GM23338 (cell line): ENCODE results near the gene ETNPPL. TPM values are rescaled to one million over a fixed set of nuclear protein-coding genes. Genes with fewer than 3 reads are reported as not detected.

Experiments
- ATAC-seq: fragments of 200-7000 bp; cut with Tn5 transposase; 3 replicates; pipeline ENCODE4 v1.9.1; 2020
- DNase-seq: peaks from one replicate; pipeline ENCODE4 v3.0.0-alpha.2; 2015; ENCODE audit warnings: low spot score
- H2AFZ ChIP-seq: fragments of 200-600 bp; sonication (generic); 2 replicates; pipeline ENCODE4 v1.8.0; 2016; ENCODE audit warnings: antibody characterized with exemption, mild to moderate bottlenecking, moderate library complexity
- H3F3A ChIP-seq: fragments of 200-600 bp; sonication (generic); replicated peaks from 2 replicates; pipeline ENCODE4 v1.8.0; 2017; ENCODE audit warnings: antibody characterized with exemption, mixed run types, low read depth
- H3K27ac ChIP-seq: fragments of 200-600 bp; sonication (generic); 2 replicates; pipeline ENCODE4 v1.6.1; 2016; ENCODE audit warnings: low read depth
- H3K27me3 ChIP-seq: fragments of 200-600 bp; sonication (generic); 2 replicates; pipeline ENCODE4 v1.8.0; 2016; ENCODE audit warnings: mild to moderate bottlenecking, mixed run types, moderate library complexity; ENCODE audit not compliant: insufficient read depth
- H3K36me3 ChIP-seq: fragments of 200-600 bp; sonication (generic); 2 replicates; pipeline ENCODE4 v1.8.0; 2016; ENCODE audit warnings: mild to moderate bottlenecking; ENCODE audit not compliant: insufficient read depth
- H3K4me1 ChIP-seq: fragments of 200-600 bp; sonication (generic); 2 replicates; pipeline ENCODE4 v1.8.0; 2016; ENCODE audit warnings: mild to moderate bottlenecking, moderate library complexity; ENCODE audit not compliant: insufficient read depth
- H3K4me2 ChIP-seq: fragments of 200-600 bp; sonication (generic); 2 replicates; pipeline ENCODE4 v1.7.1; 2017; ENCODE audit warnings: mixed run types
- H3K4me3 ChIP-seq: fragments of 200-600 bp; sonication (generic); 2 replicates; pipeline ENCODE4 v1.6.1; 2016; ENCODE audit warnings: mixed run types
- H3K79me2 ChIP-seq: fragments of 200-600 bp; sonication (generic); replicated peaks from 2 replicates; pipeline ENCODE4 v1.8.0; 2017; ENCODE audit warnings: mild to moderate bottlenecking; ENCODE audit not compliant: insufficient read depth
- H3K9me2 ChIP-seq: fragments of 200-600 bp; sonication (generic); 2 replicates; pipeline ENCODE4 v1.8.0; 2017; ENCODE audit not compliant: insufficient read depth
- H4K20me1 ChIP-seq: fragments of 200-600 bp; sonication (generic); replicated peaks from 2 replicates; pipeline ENCODE4 v1.8.0; 2017; ENCODE audit warnings: mild to moderate bottlenecking; ENCODE audit not compliant: insufficient read depth
- H3K27ac Mint-ChIP-seq: 2 replicates; pipeline ENCODE4 v1.8.0; 2020; ENCODE audit warnings: inconsistent platforms, mild to moderate bottlenecking, moderate library complexity, mixed read lengths
- H3K27me3 Mint-ChIP-seq: 3 replicates; pipeline ENCODE4 v1.8.0; 2022; ENCODE audit warnings: low read depth, mild to moderate bottlenecking, moderate library complexity, mixed read lengths, inconsistent platforms; ENCODE audit not compliant: insufficient read depth, poor library complexity
- H3K36me3 Mint-ChIP-seq: 3 replicates; pipeline ENCODE4 v1.8.0; 2021; ENCODE audit warnings: low read depth, mild to moderate bottlenecking, inconsistent platforms, moderate library complexity, mixed read lengths
- H3K4me1 Mint-ChIP-seq: 3 replicates; pipeline ENCODE4 v1.8.0; 2020; ENCODE audit warnings: mild to moderate bottlenecking, inconsistent platforms, mixed read lengths
- H3K4me3 Mint-ChIP-seq: 3 replicates; pipeline ENCODE4 v1.8.0; 2021; ENCODE audit warnings: moderate library complexity, mild to moderate bottlenecking, inconsistent platforms, mixed read lengths
- H3K9me3 Mint-ChIP-seq: 3 replicates; pipeline ENCODE4 v1.8.0; 2020; ENCODE audit warnings: moderate library complexity, mild to moderate bottlenecking, inconsistent platforms, mixed read lengths
- EZH2 ChIP-seq: fragments of 200-600 bp; sonication (generic); IDR thresholded peaks from one replicate; pipeline ENCODE4 v1.8.0; 2017; ENCODE audit warnings: antibody characterized with exemption, mild to moderate bottlenecking, low read depth; ENCODE audit not compliant: unreplicated experiment
- EZH2phosphoT487 ChIP-seq: fragments of 200-600 bp; sonication (generic); IDR thresholded peaks from one replicate; pipeline ENCODE4 v1.8.1; 2018; ENCODE audit warnings: antibody characterized with exemption; ENCODE audit not compliant: unreplicated experiment
- REST ChIP-seq: IDR thresholded peaks from one replicate; pipeline ENCODE4 v1.6.1; 2018; ENCODE audit warnings: antibody characterized with exemption; ENCODE audit not compliant: unreplicated experiment
- ZNF114 ChIP-seq: fragments of 250-450 bp; sonication (Bioruptor Pico); IDR thresholded peaks from 2 replicates; pipeline ENCODE4 v1.5.0; 2020; ENCODE audit warnings: mild to moderate bottlenecking, moderate library complexity
- polyA plus RNA-seq: library from polyadenylated mRNA; unstranded; fragments of >200 nt; fragmentation: Nextera tagmentation; extraction: Ambion mirVana; gene quantifications from 2 replicates; pipeline ENCODE4 v1.2.1, GENCODE V29; 2016
- total RNA-seq: library from RNA; depleted of rRNA; stranded (reverse); fragments of >200 nt; shearing (Covaris generic); gene quantifications from 2 replicates; pipeline ENCODE4 v1.2.3, GENCODE V29; 2014
- TF ChIP-seq, protein P1 (sequence below): IDR thresholded peaks from 2 replicates; pipeline ENCODE4 v1.6.1; 2016; ENCODE audit warnings: antibody characterized with exemption

Gene ETNPPL
- total and polyA plus RNA-seq, 2 experiments from 2014 or later: 1.2 to 1.5 TPM

DNA sequence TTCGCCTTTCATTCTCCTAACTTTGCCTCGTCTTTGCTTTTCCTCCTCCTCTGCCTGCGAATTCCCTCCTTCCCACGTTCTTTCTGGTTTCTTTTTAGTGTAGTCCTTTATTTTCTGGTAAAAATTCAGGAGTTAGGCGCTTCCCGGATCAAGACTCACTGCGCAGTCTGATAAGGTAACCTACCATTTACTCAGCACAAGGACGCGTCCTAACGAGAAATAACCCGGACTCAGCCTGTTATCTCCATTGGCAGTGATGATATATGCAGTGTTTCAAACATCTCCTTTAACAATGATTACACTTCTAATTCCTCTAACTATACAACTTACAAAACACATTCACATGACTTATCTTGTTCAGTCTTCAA lies 357 bp upstream of the ETNPPL start:
- H3K4me2 ChIP-seq: peak overlapping the region; percentile 99
- no peak for DNase-seq
- H3K4me3 ChIP-seq: peak overlapping the region; percentile 91
- H3K4me1 ChIP-seq: peaks cover 12% of the 10 kb centered on the region
- no peak for TF ChIP-seq ZNF114 (CRISPR knock-in tag)
- Mint-ChIP-seq H3K4me3 (peak overlapping the region; percentile 78), H3K27ac (no peak overlapping the region), H3K9me3 (no peaks in the 10 kb centered on the region), H3K4me1 (peaks cover 11% of the 10 kb centered on the region), H3K36me3 (no peaks in the 10 kb centered on the region), H3K27me3 (peaks cover 19% of the 10 kb centered on the region)
- H3K79me2 ChIP-seq: no peaks in the 10 kb centered on the region
- H4K20me1 ChIP-seq: no peaks in the 10 kb centered on the region
- H3K9me2 ChIP-seq: no peaks in the 10 kb centered on the region
- peak overlapping the region; percentile 100 for H2AFZ ChIP-seq
- no peaks in the 10 kb centered on the region for H3K36me3 ChIP-seq
- peaks cover 32% of the 10 kb centered on the region for H3K27me3 ChIP-seq
- ATAC-seq: peak; percentile 14
- peaks cover 7% of the 10 kb centered on the region; the same call in 1 of the 2 replicates for H3F3A ChIP-seq
- no peak overlapping the region for H3K27ac ChIP-seq

- Histone ChIP-seq H2AFZ (no peak overlapping the region), H3K79me2 (no peaks in the 10 kb centered on the region), H3K4me3 (no peak overlapping the region), H3K4me1 (peaks cover 12% of the 10 kb centered on the region), H3K27me3 (peaks cover 23% of the 10 kb centered on the region), H3F3A (peaks cover 7% of the 10 kb centered on the region; the same call in 1 of the 2 replicates), H3K9me2 (no peaks in the 10 kb centered on the region), H4K20me1 (no peaks in the 10 kb centered on the region), H3K4me2 (no peak overlapping the region), H3K36me3 (no peaks in the 10 kb centered on the region), H3K27ac (no peak overlapping the region)
- no peak for ATAC-seq
- Mint-ChIP-seq H3K27ac (no peak overlapping the region), H3K9me3 (no peaks in the 10 kb centered on the region), H3K4me3 (no peak overlapping the region), H3K4me1 (peaks cover 10% of the 10 kb centered on the region), H3K36me3 (no peaks in the 10 kb centered on the region), H3K27me3 (peaks cover 20% of the 10 kb centered on the region)
- no peak for TF ChIP-seq EZH2
- TF ChIP-seq REST: no peak
- DNase-seq: no peak
Measured at GRCh38 chr4:108758498-108758897, 4.4 kb downstream of the ETNPPL start.

GRCh38 chr4:108754327-108754726 lies 8.5 kb downstream of the ETNPPL start:
- Histone ChIP-seq H3K9me2 (no peaks in the 10 kb centered on the region), H4K20me1 (no peaks in the 10 kb centered on the region), H3F3A (no peaks in the 10 kb centered on the region), H3K79me2 (no peaks in the 10 kb centered on the region), H3K4me2 (no peak overlapping the region), H3K4me3 (no peak overlapping the region), H3K4me1 (no peaks in the 10 kb centered on the region), H2AFZ (no peak overlapping the region), H3K36me3 (no peaks in the 10 kb centered on the region), H3K27me3 (no peaks in the 10 kb centered on the region), H3K27ac (no peak overlapping the region)
- no peak for ATAC-seq
- Mint-ChIP-seq H3K4me1 (no peaks in the 10 kb centered on the region), H3K27me3 (peaks cover 4% of the 10 kb centered on the region), H3K9me3 (no peaks in the 10 kb centered on the region), H3K36me3 (no peaks in the 10 kb centered on the region), H3K4me3 (no peak overlapping the region), H3K27ac (no peak overlapping the region)
- no peak for DNase-seq
- TF ChIP-seq, protein P1, sequence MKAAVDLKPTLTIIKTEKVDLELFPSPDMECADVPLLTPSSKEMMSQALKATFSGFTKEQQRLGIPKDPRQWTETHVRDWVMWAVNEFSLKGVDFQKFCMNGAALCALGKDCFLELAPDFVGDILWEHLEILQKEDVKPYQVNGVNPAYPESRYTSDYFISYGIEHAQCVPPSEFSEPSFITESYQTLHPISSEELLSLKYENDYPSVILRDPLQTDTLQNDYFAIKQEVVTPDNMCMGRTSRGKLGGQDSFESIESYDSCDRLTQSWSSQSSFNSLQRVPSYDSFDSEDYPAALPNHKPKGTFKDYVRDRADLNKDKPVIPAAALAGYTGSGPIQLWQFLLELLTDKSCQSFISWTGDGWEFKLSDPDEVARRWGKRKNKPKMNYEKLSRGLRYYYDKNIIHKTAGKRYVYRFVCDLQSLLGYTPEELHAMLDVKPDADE: no peak
- TF ChIP-seq EZH2phosphoT487 (no peak), REST (no peak)
